HepG2 (cell line): Measurements from ENCODE around the gene KDM3A. TPM values are rescaled to one million over a fixed set of nuclear protein-coding genes. Genes with fewer than 3 reads are reported as not detected.

Source experiments
- BORCS8-MEF2B ChIP-seq: sonication (generic); formaldehyde crosslinking; IDR thresholded peaks from 2 replicates; pipeline ENCODE4 v1.8.0; 2022; ENCODE audit warnings: mild to moderate bottlenecking, missing genetic modification reagents
- HOXA7 ChIP-seq: sonication (generic); formaldehyde crosslinking; IDR thresholded peaks from 2 replicates; pipeline ENCODE4 v1.8.1; 2022; ENCODE audit warnings: mild to moderate bottlenecking, missing genetic modification reagents, moderate library complexity
- MAFF ChIP-seq: IDR thresholded peaks from 2 replicates; pipeline ENCODE4 v1.6.1; 2011; ENCODE audit warnings: low read depth, low read length, improper control_type of control experiment
- NFRKB ChIP-seq: fragments of 450-650 bp; IDR thresholded peaks from 2 replicates; pipeline ENCODE4 v1.6.1; 2017
- ZNF460 ChIP-seq: sonication (generic); formaldehyde crosslinking; IDR thresholded peaks from 2 replicates; pipeline ENCODE4 v1.5.1; 2020; ENCODE audit warnings: missing genetic modification reagents, mild to moderate bottlenecking, borderline replicate concordance
- ZNF766 ChIP-seq: sonication (generic); formaldehyde crosslinking; IDR thresholded peaks from 2 replicates; pipeline ENCODE4 v1.5.0; 2020; ENCODE audit warnings: missing genetic modification reagents, borderline replicate concordance
- ZNF879 ChIP-seq: sonication (generic); formaldehyde crosslinking; IDR thresholded peaks from 2 replicates; pipeline ENCODE4 v1.8.1; 2023; ENCODE audit warnings: missing genetic modification reagents
- polyA plus RNA-seq, 8 experiments: library from polyadenylated mRNA; depleted of rRNA in 3 of 8; stranded (reverse) in 7 of 8; unstranded in 1 of 8; fragments of >200 nt; fragmentation: Illumina TruSeq in 4 of 8; extraction: Trizol in 4 of 8; gene quantifications; 2 replicates each; pipeline versions ENCODE4 v1.2.1 to v1.2.3, GENCODE V29; 2011 to 2016; ENCODE audit warnings: low read depth in 4 of 8, missing spikeins in 1 of 8, mixed read lengths in 1 of 8; ENCODE audit not compliant: insufficient read depth in 1 of 8
- total RNA-seq, 5 experiments: library from RNA; depleted of rRNA; stranded (reverse); fragments of >200 nt; fragmentation: Illumina TruSeq; extraction: Trizol; gene quantifications; 2 replicates each; pipeline ENCODE4 v1.2.3, GENCODE V29; 2016; ENCODE audit warnings: low read depth in 1 of 5
- TF ChIP-seq, protein P1 (sequence below): IDR thresholded peaks from 2 replicates; pipeline ENCODE4 v1.6.1; 2016; ENCODE audit warnings: low read depth, missing genetic modification reagents, missing compliant biosample characterization
- TF ChIP-seq, protein P2 (sequence below): sonication (generic); formaldehyde crosslinking; IDR thresholded peaks from 2 replicates; pipeline ENCODE4 v1.4.0; 2020; ENCODE audit warnings: mild to moderate bottlenecking, missing genetic modification reagents
- TF ChIP-seq, protein P3 (sequence below): sonication (generic); formaldehyde crosslinking; IDR thresholded peaks from 2 replicates; pipeline ENCODE4 v1.5.0; 2020; ENCODE audit warnings: missing genetic modification reagents, mild to moderate bottlenecking, borderline replicate concordance
- TF ChIP-seq, protein P4 (sequence below): IDR thresholded peaks from 2 replicates; pipeline ENCODE4 v1.6.1; 2016; ENCODE audit warnings: missing compliant biosample characterization, missing genetic modification reagents, borderline replicate concordance
- TF ChIP-seq, protein P5 (sequence below): sonication (generic); formaldehyde crosslinking; IDR thresholded peaks from 2 replicates; pipeline ENCODE4 v1.9.0; 2021; ENCODE audit warnings: missing genetic modification reagents, mild to moderate bottlenecking, borderline replicate concordance

The KDM3A gene
- total and polyA plus RNA-seq, 2 of the 13 experiments (the other 11 are each of a cell fraction or from before 2014, with no cell fraction given), result 21.0 to 70.2 TPM

DNA sequence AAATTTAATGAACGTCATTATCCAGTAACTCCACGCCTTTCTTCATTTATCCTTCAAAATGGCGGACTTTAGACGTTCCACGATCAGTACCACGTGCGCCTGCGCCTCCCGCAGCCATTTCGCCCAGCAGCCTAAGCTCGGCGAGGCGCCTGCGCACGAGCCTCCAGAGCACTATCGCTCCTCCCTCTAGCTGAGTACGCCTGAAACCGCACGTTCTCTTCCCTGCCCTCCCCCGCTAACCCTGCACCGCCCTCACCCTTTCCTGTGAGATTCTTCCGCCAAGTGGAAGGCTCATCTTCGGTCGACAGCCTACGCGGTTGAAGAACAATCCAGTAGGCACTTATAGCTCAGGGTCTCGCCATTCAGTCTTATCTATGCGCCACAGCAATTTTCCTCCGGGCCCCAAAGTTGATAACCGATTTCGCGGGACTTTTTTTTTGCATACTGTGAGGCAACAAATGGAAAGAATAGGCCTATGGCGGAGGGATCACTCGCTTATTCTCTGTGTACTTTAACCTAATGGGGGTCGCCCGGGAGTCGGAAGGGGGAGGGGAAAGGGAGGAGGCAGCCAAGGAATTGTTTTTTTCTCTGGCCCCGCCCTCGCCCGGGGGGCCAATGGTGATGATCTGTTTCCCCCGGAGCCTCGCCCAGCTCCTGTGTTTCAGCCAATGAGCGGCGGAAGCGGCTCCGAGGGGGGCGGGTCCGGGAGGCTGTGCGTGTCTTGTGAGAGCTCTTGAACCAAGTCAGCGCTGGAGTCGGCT, at the start of gene KDM3A (continued):
- TF ChIP-seq, protein P1, sequence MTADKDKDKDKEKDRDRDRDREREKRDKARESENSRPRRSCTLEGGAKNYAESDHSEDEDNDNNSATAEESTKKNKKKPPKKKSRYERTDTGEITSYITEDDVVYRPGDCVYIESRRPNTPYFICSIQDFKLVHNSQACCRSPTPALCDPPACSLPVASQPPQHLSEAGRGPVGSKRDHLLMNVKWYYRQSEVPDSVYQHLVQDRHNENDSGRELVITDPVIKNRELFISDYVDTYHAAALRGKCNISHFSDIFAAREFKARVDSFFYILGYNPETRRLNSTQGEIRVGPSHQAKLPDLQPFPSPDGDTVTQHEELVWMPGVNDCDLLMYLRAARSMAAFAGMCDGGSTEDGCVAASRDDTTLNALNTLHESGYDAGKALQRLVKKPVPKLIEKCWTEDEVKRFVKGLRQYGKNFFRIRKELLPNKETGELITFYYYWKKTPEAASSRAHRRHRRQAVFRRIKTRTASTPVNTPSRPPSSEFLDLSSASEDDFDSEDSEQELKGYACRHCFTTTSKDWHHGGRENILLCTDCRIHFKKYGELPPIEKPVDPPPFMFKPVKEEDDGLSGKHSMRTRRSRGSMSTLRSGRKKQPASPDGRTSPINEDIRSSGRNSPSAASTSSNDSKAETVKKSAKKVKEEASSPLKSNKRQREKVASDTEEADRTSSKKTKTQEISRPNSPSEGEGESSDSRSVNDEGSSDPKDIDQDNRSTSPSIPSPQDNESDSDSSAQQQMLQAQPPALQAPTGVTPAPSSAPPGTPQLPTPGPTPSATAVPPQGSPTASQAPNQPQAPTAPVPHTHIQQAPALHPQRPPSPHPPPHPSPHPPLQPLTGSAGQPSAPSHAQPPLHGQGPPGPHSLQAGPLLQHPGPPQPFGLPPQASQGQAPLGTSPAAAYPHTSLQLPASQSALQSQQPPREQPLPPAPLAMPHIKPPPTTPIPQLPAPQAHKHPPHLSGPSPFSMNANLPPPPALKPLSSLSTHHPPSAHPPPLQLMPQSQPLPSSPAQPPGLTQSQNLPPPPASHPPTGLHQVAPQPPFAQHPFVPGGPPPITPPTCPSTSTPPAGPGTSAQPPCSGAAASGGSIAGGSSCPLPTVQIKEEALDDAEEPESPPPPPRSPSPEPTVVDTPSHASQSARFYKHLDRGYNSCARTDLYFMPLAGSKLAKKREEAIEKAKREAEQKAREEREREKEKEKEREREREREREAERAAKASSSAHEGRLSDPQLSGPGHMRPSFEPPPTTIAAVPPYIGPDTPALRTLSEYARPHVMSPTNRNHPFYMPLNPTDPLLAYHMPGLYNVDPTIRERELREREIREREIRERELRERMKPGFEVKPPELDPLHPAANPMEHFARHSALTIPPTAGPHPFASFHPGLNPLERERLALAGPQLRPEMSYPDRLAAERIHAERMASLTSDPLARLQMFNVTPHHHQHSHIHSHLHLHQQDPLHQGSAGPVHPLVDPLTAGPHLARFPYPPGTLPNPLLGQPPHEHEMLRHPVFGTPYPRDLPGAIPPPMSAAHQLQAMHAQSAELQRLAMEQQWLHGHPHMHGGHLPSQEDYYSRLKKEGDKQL (CRISPR knock-in tag), result peak; percentile 61; the same call in 1 of the 2 replicates
- TF ChIP-seq, protein P2, sequence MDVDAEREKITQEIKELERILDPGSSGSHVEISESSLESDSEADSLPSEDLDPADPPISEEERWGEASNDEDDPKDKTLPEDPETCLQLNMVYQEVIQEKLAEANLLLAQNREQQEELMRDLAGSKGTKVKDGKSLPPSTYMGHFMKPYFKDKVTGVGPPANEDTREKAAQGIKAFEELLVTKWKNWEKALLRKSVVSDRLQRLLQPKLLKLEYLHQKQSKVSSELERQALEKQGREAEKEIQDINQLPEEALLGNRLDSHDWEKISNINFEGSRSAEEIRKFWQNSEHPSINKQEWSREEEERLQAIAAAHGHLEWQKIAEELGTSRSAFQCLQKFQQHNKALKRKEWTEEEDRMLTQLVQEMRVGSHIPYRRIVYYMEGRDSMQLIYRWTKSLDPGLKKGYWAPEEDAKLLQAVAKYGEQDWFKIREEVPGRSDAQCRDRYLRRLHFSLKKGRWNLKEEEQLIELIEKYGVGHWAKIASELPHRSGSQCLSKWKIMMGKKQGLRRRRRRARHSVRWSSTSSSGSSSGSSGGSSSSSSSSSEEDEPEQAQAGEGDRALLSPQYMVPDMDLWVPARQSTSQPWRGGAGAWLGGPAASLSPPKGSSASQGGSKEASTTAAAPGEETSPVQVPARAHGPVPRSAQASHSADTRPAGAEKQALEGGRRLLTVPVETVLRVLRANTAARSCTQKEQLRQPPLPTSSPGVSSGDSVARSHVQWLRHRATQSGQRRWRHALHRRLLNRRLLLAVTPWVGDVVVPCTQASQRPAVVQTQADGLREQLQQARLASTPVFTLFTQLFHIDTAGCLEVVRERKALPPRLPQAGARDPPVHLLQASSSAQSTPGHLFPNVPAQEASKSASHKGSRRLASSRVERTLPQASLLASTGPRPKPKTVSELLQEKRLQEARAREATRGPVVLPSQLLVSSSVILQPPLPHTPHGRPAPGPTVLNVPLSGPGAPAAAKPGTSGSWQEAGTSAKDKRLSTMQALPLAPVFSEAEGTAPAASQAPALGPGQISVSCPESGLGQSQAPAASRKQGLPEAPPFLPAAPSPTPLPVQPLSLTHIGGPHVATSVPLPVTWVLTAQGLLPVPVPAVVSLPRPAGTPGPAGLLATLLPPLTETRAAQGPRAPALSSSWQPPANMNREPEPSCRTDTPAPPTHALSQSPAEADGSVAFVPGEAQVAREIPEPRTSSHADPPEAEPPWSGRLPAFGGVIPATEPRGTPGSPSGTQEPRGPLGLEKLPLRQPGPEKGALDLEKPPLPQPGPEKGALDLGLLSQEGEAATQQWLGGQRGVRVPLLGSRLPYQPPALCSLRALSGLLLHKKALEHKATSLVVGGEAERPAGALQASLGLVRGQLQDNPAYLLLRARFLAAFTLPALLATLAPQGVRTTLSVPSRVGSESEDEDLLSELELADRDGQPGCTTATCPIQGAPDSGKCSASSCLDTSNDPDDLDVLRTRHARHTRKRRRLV (CRISPR knock-in tag), result peak; percentile 86; the same call in 1 of the 2 replicates
- TF ChIP-seq ZNF766 (CRISPR knock-in tag), result peak; percentile 100
- peak; percentile 77; the same call in 1 of the 2 replicates for TF ChIP-seq ZNF460 (CRISPR knock-in tag)
- TF ChIP-seq, protein P3, sequence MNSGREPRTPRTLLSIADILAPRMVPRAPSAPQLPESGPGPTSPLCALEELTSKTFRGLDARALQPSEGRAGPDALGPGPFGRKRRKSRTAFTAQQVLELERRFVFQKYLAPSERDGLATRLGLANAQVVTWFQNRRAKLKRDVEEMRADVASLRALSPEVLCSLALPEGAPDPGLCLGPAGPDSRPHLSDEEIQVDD (CRISPR knock-in tag), result peak; percentile 98; the same call in 1 of the 2 replicates
- TF ChIP-seq HOXA7, result peak; percentile 81; the same call in 1 of the 2 replicates
- no peak for TF ChIP-seq NFRKB
- TF ChIP-seq, protein P4, sequence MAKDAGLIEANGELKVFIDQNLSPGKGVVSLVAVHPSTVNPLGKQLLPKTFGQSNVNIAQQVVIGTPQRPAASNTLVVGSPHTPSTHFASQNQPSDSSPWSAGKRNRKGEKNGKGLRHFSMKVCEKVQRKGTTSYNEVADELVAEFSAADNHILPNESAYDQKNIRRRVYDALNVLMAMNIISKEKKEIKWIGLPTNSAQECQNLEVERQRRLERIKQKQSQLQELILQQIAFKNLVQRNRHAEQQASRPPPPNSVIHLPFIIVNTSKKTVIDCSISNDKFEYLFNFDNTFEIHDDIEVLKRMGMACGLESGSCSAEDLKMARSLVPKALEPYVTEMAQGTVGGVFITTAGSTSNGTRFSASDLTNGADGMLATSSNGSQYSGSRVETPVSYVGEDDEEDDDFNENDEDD (CRISPR knock-in tag), result peak; percentile 98
- TF ChIP-seq BORCS8-MEF2B (CRISPR knock-in tag), result peak; percentile 100
- TF ChIP-seq, protein P5, sequence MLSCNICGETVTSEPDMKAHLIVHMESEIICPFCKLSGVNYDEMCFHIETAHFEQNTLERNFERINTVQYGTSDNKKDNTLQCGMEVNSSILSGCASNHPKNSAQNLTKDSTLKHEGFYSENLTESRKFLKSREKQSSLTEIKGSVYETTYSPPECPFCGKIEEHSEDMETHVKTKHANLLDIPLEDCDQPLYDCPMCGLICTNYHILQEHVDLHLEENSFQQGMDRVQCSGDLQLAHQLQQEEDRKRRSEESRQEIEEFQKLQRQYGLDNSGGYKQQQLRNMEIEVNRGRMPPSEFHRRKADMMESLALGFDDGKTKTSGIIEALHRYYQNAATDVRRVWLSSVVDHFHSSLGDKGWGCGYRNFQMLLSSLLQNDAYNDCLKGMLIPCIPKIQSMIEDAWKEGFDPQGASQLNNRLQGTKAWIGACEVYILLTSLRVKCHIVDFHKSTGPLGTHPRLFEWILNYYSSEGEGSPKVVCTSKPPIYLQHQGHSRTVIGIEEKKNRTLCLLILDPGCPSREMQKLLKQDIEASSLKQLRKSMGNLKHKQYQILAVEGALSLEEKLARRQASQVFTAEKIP (CRISPR knock-in tag), result no peak
- TF ChIP-seq MAFF, result no peak; the same call in 1 of the 2 replicates
- TF ChIP-seq ZNF879, result peak; percentile 99
